ENCODE data around the gene INSL3. TPM values are rescaled to one million over a fixed set of nuclear protein-coding genes. Genes with fewer than 3 reads are reported as not detected.

INSL3 gene
- total and polyA plus RNA-seq, 2 of the 13 experiments (the other 11 are each of a cell fraction or from before 2014, with no cell fraction given), result 0.30 TPM; not detected in 1

- TF ChIP-seq ZNF318 (CRISPR knock-in tag; IDR thresholded peaks at IDR 0.05), result no peak
- TF ChIP-seq HMGXB4 (CRISPR knock-in tag; IDR thresholded peaks at IDR 0.05; ENCODE audit: borderline replicate concordance in 1 of 2, low read depth in 1 of 2), result peak; percentile 48 to 66; a peak in 3 of 4 replicates
- 0 out of 2 replicates have a peak, but pooled peaks have one; percentile 62 for TF ChIP-seq SMAD3 (CRISPR knock-in tag; IDR thresholded peaks at IDR 0.05)
- TF ChIP-seq TARDBP (CRISPR knock-in tag; IDR thresholded peaks at IDR 0.05), result no peak
- TF ChIP-seq GPBP1L1 (CRISPR knock-in tag; IDR thresholded peaks at IDR 0.05), result no peak
- no peak for TF ChIP-seq SMAD1 (CRISPR knock-in tag; IDR thresholded peaks at IDR 0.05; ENCODE audit: borderline replicate concordance, low read depth)
- TF ChIP-seq ZNF10 (CRISPR knock-in tag; IDR thresholded peaks at IDR 0.05; ENCODE audit: borderline replicate concordance, low read depth), result no peak
- 0 out of 2 replicates have a peak, but pooled peaks have one; percentile 31 for TF ChIP-seq ZNF605 (CRISPR knock-in tag; IDR thresholded peaks at IDR 0.05)
- TF ChIP-seq NONO (IDR thresholded peaks at IDR 0.05), result no peak
- no peak for TF ChIP-seq NONO (CRISPR knock-in tag; conservative IDR thresholded peaks at IDR 0.05)
- TF ChIP-seq RAD51 (IDR thresholded peaks at IDR 0.05; ENCODE audit: borderline replicate concordance), result no peak
- 0 out of 2 replicates have a peak, but pooled peaks have one; percentile 41 for TF ChIP-seq MEIS1 (CRISPR knock-in tag; IDR thresholded peaks at IDR 0.05; ENCODE audit: borderline replicate concordance)
- no peak for TF ChIP-seq ZNF616 (CRISPR knock-in tag; IDR thresholded peaks at IDR 0.05; ENCODE audit: low read depth)
- no peak for TF ChIP-seq HNF4A (CRISPR knock-in tag; IDR thresholded peaks at IDR 0.05)
- TF ChIP-seq ZNF577 (CRISPR knock-in tag; IDR thresholded peaks at IDR 0.05; ENCODE audit: borderline replicate concordance, low read depth), result no peak
- TF ChIP-seq ZNF879 (CRISPR knock-in tag; IDR thresholded peaks at IDR 0.05), result no peak
- TF ChIP-seq YEATS2 (CRISPR knock-in tag; IDR thresholded peaks at IDR 0.05; ENCODE audit: borderline replicate concordance), result no peak
- no peak for TF ChIP-seq ZNF225 (CRISPR knock-in tag; IDR thresholded peaks at IDR 0.05)
These were observed 34.2 kb upstream of the INSL3 start (continued) for GRCh38 chr19:17855280-17856152.
